ENCODE measurements around the gene ATAD3B. TPM values are rescaled to one million over a fixed set of nuclear protein-coding genes. Genes with fewer than 3 reads are reported as not detected.

The ATAD3B gene
- polyA plus RNA-seq, 3 donors from 2014 or later = 0.39 to 5.0 (median 2.5) TPM

Other genes with a start within 250 kb of the ATAD3B start
- 100 to 1,000 TPM; 157 to 240 (median 194) TPM for gene SDF4, start 239.8 kb upstream of the ATAD3B start, polyA plus RNA-seq
- gene B3GALT6, start 239.5 kb upstream of the ATAD3B start, polyA plus RNA-seq = 10 to 100 TPM in 1 of 3 donors, 1 to 10 TPM in 2; 5.3 to 13.9 (median 9.9) TPM
- not detected for gene C1QTNF12, start 225.0 kb upstream of the ATAD3B start, polyA plus RNA-seq
- gene UBE2J2, start 197.9 kb upstream of the ATAD3B start, polyA plus RNA-seq = 100 to 1,000 TPM in 1 of 3 donors, 10 to 100 TPM in 2; 77.8 to 105 (median 83.9) TPM
- gene SCNN1D, start 191.3 kb upstream of the ATAD3B start, polyA plus RNA-seq = not detected
- gene ACAP3, start 163.8 kb upstream of the ATAD3B start, polyA plus RNA-seq = 1 to 10 TPM; 1.4 to 7.0 (median 4.6) TPM
- gene PUSL1, start 163.2 kb upstream of the ATAD3B start, polyA plus RNA-seq = 10 to 100 TPM; 17.3 to 25.4 (median 18.9) TPM
- gene INTS11, start 147.1 kb upstream of the ATAD3B start, polyA plus RNA-seq = 10 to 100 TPM; 62.1 to 68.8 (median 67.5) TPM
- gene CPTP, start 147.0 kb upstream of the ATAD3B start, polyA plus RNA-seq = 10 to 100 TPM in 2 of 3 donors, 1 to 10 TPM in 1; 9.2 to 23.7 (median 10.5) TPM
- gene TAS1R3, start 140.5 kb upstream of the ATAD3B start, polyA plus RNA-seq = under 1 TPM in 1 of 3 donors, not detected in 2; 0.08 TPM
- 1 to 10 TPM in 2 of 3 donors, under 1 TPM in 1; 0.78 to 1.5 (median 1.4) TPM for gene DVL1, start 122.3 kb upstream of the ATAD3B start, polyA plus RNA-seq
- gene MXRA8, start 113.2 kb upstream of the ATAD3B start, polyA plus RNA-seq = not detected
- gene AURKAIP1, start 96.6 kb upstream of the ATAD3B start, polyA plus RNA-seq = 100 to 1,000 TPM; 168 to 216 (median 190) TPM
- gene CCNL2, start 72.4 kb upstream of the ATAD3B start, polyA plus RNA-seq = 10 to 100 TPM; 16.7 to 34.6 (median 22.0) TPM
- gene MRPL20, start 64.5 kb upstream of the ATAD3B start, polyA plus RNA-seq = 100 to 1,000 TPM; 167 to 194 (median 182) TPM
- gene ANKRD65, start 50.5 kb upstream of the ATAD3B start, polyA plus RNA-seq = not detected
- not detected for gene VWA1, start 36.1 kb upstream of the ATAD3B start, polyA plus RNA-seq
- gene ATAD3C, start 22.1 kb upstream of the ATAD3B start, polyA plus RNA-seq = 1 to 10 TPM; 1.5 to 4.0 (median 3.1) TPM
- gene ATAD3A, start 40.4 kb downstream of the ATAD3B start, polyA plus RNA-seq = 10 to 100 TPM in 1 of 3 donors, 1 to 10 TPM in 2; 6.4 to 14.5 (median 7.3) TPM
- not detected for gene TMEM240, start 68.9 kb downstream of the ATAD3B start, polyA plus RNA-seq
- 100 to 1,000 TPM; 159 to 241 (median 160) TPM for gene SSU72, start 103.1 kb downstream of the ATAD3B start, polyA plus RNA-seq
- gene FNDC10, start 128.4 kb downstream of the ATAD3B start, polyA plus RNA-seq = 1 to 10 TPM in 2 of 3 donors, under 1 TPM in 1; 0.64 to 1.4 (median 1.1) TPM
- gene MIB2, start 143.7 kb downstream of the ATAD3B start, polyA plus RNA-seq = 10 to 100 TPM; 44.0 to 89.0 (median 86.7) TPM
- gene MMP23B, start 160.4 kb downstream of the ATAD3B start, polyA plus RNA-seq = 10 to 100 TPM; 10.4 to 22.3 (median 12.6) TPM
- 10 to 100 TPM in 1 of 3 donors, 1 to 10 TPM in 2; 4.8 to 25.0 (median 8.1) TPM for gene CDK11B, start 187.2 kb downstream of the ATAD3B start, polyA plus RNA-seq
- 10 to 100 TPM; 14.4 to 37.7 (median 18.1) TPM for gene SLC35E2B, start 221.0 kb downstream of the ATAD3B start, polyA plus RNA-seq

All from immature natural killer cell (primary cell).